Measurements from ENCODE around the gene MRPL34.
A peak's percentile ranks its signal among the peaks of the same experiment; 100 is the strongest.

Gene MRPL34

DNA sequence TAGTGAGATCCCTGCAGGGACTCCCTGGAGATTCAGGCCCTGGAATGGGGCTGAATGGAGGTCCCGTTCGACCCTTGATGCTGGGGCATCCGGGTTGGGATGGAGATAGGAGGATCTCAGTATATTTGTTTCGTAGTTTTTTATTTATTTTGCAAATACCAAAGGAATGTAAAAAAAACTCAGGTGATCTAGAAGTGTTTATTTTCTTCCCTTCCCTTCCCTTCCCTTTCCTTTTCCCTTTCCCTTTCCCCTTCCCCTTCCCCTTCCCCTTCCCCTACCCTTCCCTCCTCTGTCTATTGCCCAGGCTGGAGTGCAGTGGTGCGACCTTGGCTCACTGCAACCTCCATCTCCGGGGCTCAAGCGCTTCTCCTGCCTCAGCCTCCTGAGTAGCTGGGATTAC is 36.2 kb downstream of the MRPL34 start:
- no peaks in the 10 kb centered on the region for H3K9me3 ChIP-seq (ENCODE audit: control extremely low read depth in 1 of 5, control insufficient read depth in 4 of 5, insufficient read depth in 2 of 5, low read depth in 1 of 5, low read length in 4 of 5)
- no peak overlapping the region for H3K4me3 ChIP-seq (ENCODE audit: control insufficient read depth in 1 of 7, extremely low read depth in 1 of 7, insufficient read depth in 4 of 7, low read depth in 2 of 7, low read length in 6 of 7)
- POLR2A ChIA-PET, result no interaction called here

GRCh38 chr19:17346109-17346671 is 40.5 kb downstream of the MRPL34 start:
- Histone ChIP-seq H3K4me3 (ENCODE audit: control insufficient read depth in 1 of 7, extremely low read depth in 1 of 7, insufficient read depth in 4 of 7, low read depth in 2 of 7, low read length in 6 of 7) (no peak overlapping the region), H3K4me1 (ENCODE audit: control extremely low read depth in 1 of 4, control insufficient read depth in 4 of 4, insufficient read depth in 4 of 4, low read length in 3 of 4) (peaks cover 0 to 29% (median 21%) of the 10 kb centered on the region in 4 experiments), H3K9me3 (ENCODE audit: control extremely low read depth in 1 of 5, control insufficient read depth in 4 of 5, insufficient read depth in 2 of 5, low read depth in 1 of 5, low read length in 4 of 5) (no peaks in the 10 kb centered on the region), H3K27me3 (replicated peaks in 2 of 5; ENCODE audit: control insufficient read depth in 4 of 5, insufficient read depth in 5 of 5, low read length in 4 of 5) (no peaks in the 10 kb centered on the region), H3K36me3 (ENCODE audit: control insufficient read depth in 4 of 4, insufficient read depth in 4 of 4, low read length in 3 of 4) (peaks cover 0 to 6% (median 6%) of the 10 kb centered on the region in 4 experiments), H3K27ac (ENCODE audit: insufficient read depth in 1 of 2, low read depth in 1 of 2, low read length in 2 of 2, poor library complexity in 1 of 2, severe bottlenecking in 2 of 2) (no peak overlapping the region)
- CTCF ChIA-PET, result interaction anchor here (0.8 to 10.1 kb wide), 8 partner anchors 11 to 95 kb away, joined by 3 to 144 read pairs (median 4); partner anchors contain the start of gene CCDC194
- DNase-seq, result peak; percentile 60 to 69 (median 62)
- POLR2A ChIA-PET, result no interaction called here
- 31% methylated on average over 13 of the region's 24 CpGs for WGBS (ENCODE audit: insufficient coverage)

More for the DNA sequence above, 36.2 kb downstream of the MRPL34 start:
- H3K4me1 ChIP-seq (ENCODE audit: control extremely low read depth in 1 of 4, control insufficient read depth in 4 of 4, insufficient read depth in 4 of 4, low read length in 3 of 4), result peaks cover 0 to 19% (median 16%) of the 10 kb centered on the region in 4 experiments
- H3K27me3 ChIP-seq (replicated peaks in 2 of 5; ENCODE audit: control insufficient read depth in 4 of 5, insufficient read depth in 5 of 5, low read length in 4 of 5), result no peaks in the 10 kb centered on the region
- H3K27ac ChIP-seq (ENCODE audit: insufficient read depth in 1 of 2, low read depth in 1 of 2, low read length in 2 of 2, poor library complexity in 1 of 2, severe bottlenecking in 2 of 2), result no peak overlapping the region
- peaks cover 0 to 16% (median 10%) of the 10 kb centered on the region in 4 experiments for H3K36me3 ChIP-seq (ENCODE audit: control insufficient read depth in 4 of 4, insufficient read depth in 4 of 4, low read length in 3 of 4)
- CTCF ChIA-PET, result interaction anchor here (1.2 to 10.1 kb wide), 2 partner anchors 14 to 46 kb away, joined by 3 to 144 read pairs; no protein-coding TSS in a partner anchor
- DNase-seq, result no peak
- 97% methylated on average over 4 of the region's 7 CpGs for WGBS (ENCODE audit: insufficient coverage)

DNA sequence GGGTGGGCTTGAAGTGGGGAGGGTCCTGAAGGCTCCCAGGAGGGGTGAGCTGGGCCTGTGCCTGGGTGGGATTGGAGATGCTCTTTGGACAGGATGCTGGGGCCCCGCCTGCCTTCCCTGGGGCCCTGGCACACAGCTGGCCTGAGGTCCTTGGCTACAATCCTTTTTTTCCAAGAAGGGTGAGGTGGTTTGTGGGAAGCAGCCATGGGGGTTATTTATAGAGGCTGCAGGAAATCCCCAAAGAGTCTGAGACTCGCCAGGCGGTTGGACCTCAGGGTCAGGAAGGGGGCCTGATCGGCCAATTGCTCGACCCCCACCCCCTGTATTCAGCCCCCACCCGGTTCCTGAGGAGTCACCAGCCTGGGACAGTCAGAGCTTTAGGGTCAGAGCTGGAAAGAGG is 41.7 kb downstream of the MRPL34 start:
- ChIA-PET POLR2A (interaction anchor here (0.6 kb wide), 1 partner anchor 20 kb away, joined by 3 read pairs; no protein-coding TSS in a partner anchor), CTCF (interaction anchor here (1.0 to 10.1 kb wide), 11 partner anchors 10 to 42 kb away, joined by 3 to 144 read pairs (median 4); no protein-coding TSS in a partner anchor)
- Histone ChIP-seq H3K9me3 (ENCODE audit: control extremely low read depth in 1 of 5, control insufficient read depth in 4 of 5, insufficient read depth in 2 of 5, low read depth in 1 of 5, low read length in 4 of 5) (no peaks in the 10 kb centered on the region), H3K27ac (ENCODE audit: insufficient read depth in 1 of 2, low read depth in 1 of 2, low read length in 2 of 2, poor library complexity in 1 of 2, severe bottlenecking in 2 of 2) (no peak overlapping the region), H3K4me3 (ENCODE audit: control insufficient read depth in 1 of 7, extremely low read depth in 1 of 7, insufficient read depth in 4 of 7, low read depth in 2 of 7, low read length in 6 of 7) (no peak overlapping the region), H3K4me1 (ENCODE audit: control extremely low read depth in 1 of 4, control insufficient read depth in 4 of 4, insufficient read depth in 4 of 4, low read length in 3 of 4) (peaks cover 0 to 35% (median 29%) of the 10 kb centered on the region in 4 experiments), H3K36me3 (ENCODE audit: control insufficient read depth in 4 of 4, insufficient read depth in 4 of 4, low read length in 3 of 4) (no peaks in the 10 kb centered on the region), H3K27me3 (replicated peaks in 2 of 5; ENCODE audit: control insufficient read depth in 4 of 5, insufficient read depth in 5 of 5, low read length in 4 of 5) (no peaks in the 10 kb centered on the region)
- WGBS (ENCODE audit: insufficient coverage), result 13% methylated on average over 4 of the region's 6 CpGs
- no peak for DNase-seq

- POLR2A ChIA-PET, result interaction anchor here (0.6 kb wide), 1 partner anchor 56 kb away, joined by 4 read pairs; no protein-coding TSS in a partner anchor
- Histone ChIP-seq H3K4me1 (ENCODE audit: control extremely low read depth in 1 of 4, control insufficient read depth in 4 of 4, insufficient read depth in 4 of 4, low read length in 3 of 4) (peaks cover 0 to 40% (median 30%) of the 10 kb centered on the region in 4 experiments), H3K4me3 (ENCODE audit: control insufficient read depth in 1 of 7, extremely low read depth in 1 of 7, insufficient read depth in 4 of 7, low read depth in 2 of 7, low read length in 6 of 7) (no peak overlapping the region), H3K9me3 (ENCODE audit: control extremely low read depth in 1 of 5, control insufficient read depth in 4 of 5, insufficient read depth in 2 of 5, low read depth in 1 of 5, low read length in 4 of 5) (no peaks in the 10 kb centered on the region), H3K27me3 (replicated peaks in 2 of 5; ENCODE audit: control insufficient read depth in 4 of 5, insufficient read depth in 5 of 5, low read length in 4 of 5) (no peaks in the 10 kb centered on the region), H3K36me3 (ENCODE audit: control insufficient read depth in 4 of 4, insufficient read depth in 4 of 4, low read length in 3 of 4) (no peaks in the 10 kb centered on the region), H3K27ac (ENCODE audit: insufficient read depth in 1 of 2, low read depth in 1 of 2, low read length in 2 of 2, poor library complexity in 1 of 2, severe bottlenecking in 2 of 2) (no peak overlapping the region)
- CTCF ChIA-PET, result interaction anchor here (1.0 to 10.1 kb wide), 8 partner anchors 9 to 41 kb away, joined by 3 to 144 read pairs (median 4); no protein-coding TSS in a partner anchor
- 20% methylated on average over 1 of the region's 2 CpGs for WGBS (ENCODE audit: insufficient coverage)
- no peak for DNase-seq
These were observed 42.2 kb downstream of the MRPL34 start for GRCh38 chr19:17347877-17348276.

- H3K27ac ChIP-seq (ENCODE audit: insufficient read depth in 1 of 2, low read depth in 1 of 2, low read length in 2 of 2, poor library complexity in 1 of 2, severe bottlenecking in 2 of 2), result no peak overlapping the region
- WGBS (ENCODE audit: insufficient coverage), result 7% methylated on average over 9 of the region's 12 CpGs
- DNase-seq, result peak in 1 of 3 donors; percentile 44
- ChIA-PET POLR2A (no interaction called here), CTCF (interaction anchor here (0.5 to 10.1 kb wide), 4 partner anchors 8 to 52 kb away, joined by 3 to 144 read pairs (median 9); no protein-coding TSS in a partner anchor)
- peak overlapping the region in 2 of 7 experiments; percentile 6 to 50 for H3K4me3 ChIP-seq (ENCODE audit: control insufficient read depth in 1 of 7, extremely low read depth in 1 of 7, insufficient read depth in 4 of 7, low read depth in 2 of 7, low read length in 6 of 7)
- H3K36me3 ChIP-seq (ENCODE audit: control insufficient read depth in 4 of 4, insufficient read depth in 4 of 4, low read length in 3 of 4), result no peaks in the 10 kb centered on the region
- H3K9me3 ChIP-seq (ENCODE audit: control extremely low read depth in 1 of 5, control insufficient read depth in 4 of 5, insufficient read depth in 2 of 5, low read depth in 1 of 5, low read length in 4 of 5), result no peaks in the 10 kb centered on the region
- H3K27me3 ChIP-seq (replicated peaks in 2 of 5; ENCODE audit: control insufficient read depth in 4 of 5, insufficient read depth in 5 of 5, low read length in 4 of 5), result no peaks in the 10 kb centered on the region
- H3K4me1 ChIP-seq (ENCODE audit: control extremely low read depth in 1 of 4, control insufficient read depth in 4 of 4, insufficient read depth in 4 of 4, low read length in 3 of 4), result peaks cover 0 to 44% (median 33%) of the 10 kb centered on the region in 4 experiments
These were observed 43.0 kb downstream of the MRPL34 start for GRCh38 chr19:17348700-17349099.

GRCh38 chr19:17351815-17352435 is 46.3 kb downstream of the MRPL34 start:
- Histone ChIP-seq H3K27me3 (replicated peaks in 2 of 5; ENCODE audit: control insufficient read depth in 4 of 5, insufficient read depth in 5 of 5, low read length in 4 of 5) (no peaks in the 10 kb centered on the region), H3K27ac (ENCODE audit: insufficient read depth in 1 of 2, low read depth in 1 of 2, low read length in 2 of 2, poor library complexity in 1 of 2, severe bottlenecking in 2 of 2) (no peak overlapping the region), H3K4me3 (ENCODE audit: control insufficient read depth in 1 of 7, extremely low read depth in 1 of 7, insufficient read depth in 4 of 7, low read depth in 2 of 7, low read length in 6 of 7) (peak overlapping the region in 1 of 7 experiments; percentile 16), H3K4me1 (ENCODE audit: control extremely low read depth in 1 of 4, control insufficient read depth in 4 of 4, insufficient read depth in 4 of 4, low read length in 3 of 4) (peaks cover 0 to 41% (median 31%) of the 10 kb centered on the region in 4 experiments), H3K9me3 (ENCODE audit: control extremely low read depth in 1 of 5, control insufficient read depth in 4 of 5, insufficient read depth in 2 of 5, low read depth in 1 of 5, low read length in 4 of 5) (no peaks in the 10 kb centered on the region), H3K36me3 (ENCODE audit: control insufficient read depth in 4 of 4, insufficient read depth in 4 of 4, low read length in 3 of 4) (no peaks in the 10 kb centered on the region)
- 92% methylated on average over 27 of the region's 45 CpGs for WGBS (ENCODE audit: insufficient coverage)
- ChIA-PET CTCF (interaction anchor here (1.3 kb wide), 1 partner anchor 34 kb away, joined by 3 read pairs; no protein-coding TSS in a partner anchor), POLR2A (no interaction called here)
- DNase-seq, result peak in 2 of 3 donors; percentile 31 to 35

Data from common myeloid progenitor, CD34-positive (primary cell).